Fibroblast of gingiva (primary cell): ENCODE measurements around the gene MRPL45.
"Not testable (repeated sequence)": the region's sequence is repeated elsewhere in the genome, so short reads cannot be mapped to it uniquely, and the experiment has no call there.

Experiments used
- DNase-seq: peaks from one replicate; pipeline ENCODE4 v3.0.0-alpha.2; 2011; ENCODE audit warnings: low read depth

Gene MRPL45

GRCh38 chr17:38296834-38297517, at the start of gene MRPL45:
TSS of gene MRPL45 (plus strand) at chr17:38297168. CDS start at chr17:38297184, 16 bp downstream.
- DNase-seq: peak; percentile 98

DNA sequence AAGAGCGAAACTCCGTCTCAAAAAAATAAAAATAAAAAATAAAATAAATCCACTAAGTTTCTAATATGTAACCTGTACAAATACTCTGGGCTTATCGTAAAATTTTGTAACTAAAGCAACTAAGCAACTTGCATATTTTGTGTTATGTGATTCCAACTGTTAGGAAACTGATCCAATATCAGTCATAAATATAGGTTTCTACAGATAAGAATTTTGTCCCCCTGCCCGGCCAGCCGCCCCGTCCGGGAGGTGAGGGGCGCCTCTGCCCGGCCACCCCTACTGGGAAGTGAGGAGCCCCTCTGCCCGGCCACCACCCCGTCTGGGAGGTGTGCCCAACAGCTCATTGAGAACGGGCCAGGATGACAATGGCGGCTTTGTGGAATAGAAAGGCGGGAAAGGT, 43.8 kb upstream of the MRPL45 start:
- DNase-seq: not testable (repeated sequence)

DNA sequence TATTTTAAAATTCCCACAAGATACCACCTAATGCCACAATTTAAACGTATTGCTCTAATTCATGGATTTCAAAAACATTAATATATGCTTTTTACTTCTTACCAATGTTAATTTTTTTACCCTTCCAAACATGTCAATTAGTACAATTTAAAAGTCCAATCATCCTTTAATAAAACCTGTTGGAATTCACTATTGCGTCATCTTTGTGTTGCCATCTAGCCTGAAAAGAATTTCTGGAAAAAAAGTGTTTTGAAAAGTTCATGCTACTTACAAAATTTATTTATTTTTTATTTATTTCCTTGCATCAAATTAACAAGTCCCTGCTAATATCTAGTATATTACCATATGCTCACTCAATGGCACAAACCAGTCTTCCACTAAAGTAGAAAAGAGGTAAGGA, 42.6 kb upstream of the MRPL45 start:
- not testable (repeated sequence) for DNase-seq

DNA sequence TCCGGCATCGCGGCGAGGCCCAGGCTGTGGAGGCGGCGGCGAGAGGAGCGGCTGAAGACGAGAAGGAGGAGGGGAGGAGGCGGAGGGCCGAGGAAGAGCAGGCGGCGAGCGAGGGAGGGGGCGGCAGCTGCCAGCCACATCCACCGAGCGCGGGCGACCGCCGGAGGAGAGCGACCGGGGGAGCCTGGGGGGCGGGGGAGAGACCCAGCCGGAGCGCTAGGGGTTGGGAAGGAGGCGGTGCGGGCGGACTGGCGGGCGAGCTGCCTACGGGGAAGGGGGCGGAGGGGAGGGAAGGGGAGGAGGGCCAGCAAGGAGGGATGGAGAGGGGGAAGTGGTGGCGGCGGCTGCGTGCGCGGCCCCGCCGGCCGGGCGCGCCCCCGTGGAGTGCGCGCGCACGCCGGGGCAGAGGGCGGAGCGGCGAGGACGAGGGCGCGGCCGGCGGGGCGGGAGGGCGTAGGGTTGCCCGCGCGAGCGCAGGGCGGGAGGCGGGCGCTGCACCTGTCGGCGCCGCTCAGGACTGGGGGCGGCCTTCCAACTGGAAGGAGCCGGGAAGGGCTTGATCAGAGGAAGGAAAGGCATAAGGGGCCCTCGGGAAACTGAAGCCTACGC, 39.9 kb upstream of the MRPL45 start:
- peak; percentile 84 for DNase-seq

DNA sequence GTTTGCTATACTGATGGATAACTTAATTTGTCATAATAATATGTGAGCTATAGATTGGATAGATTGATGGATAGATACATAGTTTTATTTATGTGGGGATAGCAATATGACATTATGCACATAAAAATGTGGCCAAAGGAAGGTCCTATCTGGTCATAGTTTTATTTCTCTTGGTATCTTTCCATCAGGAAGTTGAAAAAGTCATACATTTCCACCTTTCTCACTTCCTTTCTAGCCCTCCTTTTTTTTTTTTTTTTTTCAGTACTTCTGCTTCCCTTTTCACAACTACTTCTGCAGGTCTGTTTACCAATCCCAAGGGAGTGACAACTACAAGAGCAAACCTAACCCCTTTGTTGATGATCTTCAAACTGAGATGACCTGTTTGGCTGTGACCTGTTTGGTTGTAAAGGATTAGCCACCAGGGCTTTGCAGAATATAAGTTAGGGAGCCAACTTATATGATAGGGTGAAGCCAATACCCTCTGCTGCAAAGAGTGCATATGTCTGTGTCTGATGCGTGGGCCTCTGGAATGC, 30.9 kb upstream of the MRPL45 start:
- not testable (repeated sequence) for DNase-seq

- not testable (repeated sequence) for DNase-seq
These were observed 30.4 kb upstream of the MRPL45 start for GRCh38 chr17:38266571-38266970.

GRCh38 chr17:38268138-38268537, 28.8 kb upstream of the MRPL45 start:
- not testable (repeated sequence) for DNase-seq

DNA sequence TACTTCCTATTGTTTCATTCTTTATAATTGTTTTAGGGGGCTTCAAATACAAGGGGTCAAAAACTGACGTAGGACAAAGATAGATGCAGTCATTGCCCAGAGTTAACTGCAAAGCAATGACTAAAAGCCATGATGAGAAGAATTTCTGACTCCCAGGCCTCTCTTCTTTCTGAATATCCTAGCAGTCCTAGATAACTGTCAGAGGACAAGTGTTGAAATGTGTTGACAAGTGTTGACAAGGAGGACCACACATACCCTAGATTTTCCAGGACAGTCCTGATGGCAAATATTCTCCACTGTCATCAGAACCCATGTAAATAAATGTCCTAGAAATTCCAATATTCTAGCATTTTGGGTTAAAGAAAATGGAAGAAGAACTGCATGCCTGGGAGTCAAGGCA, 27.9 kb upstream of the MRPL45 start:
- DNase-seq: not testable (repeated sequence)

GRCh38 chr17:38269552-38269951, 27.4 kb upstream of the MRPL45 start:
- DNase-seq: not testable (repeated sequence)

DNA sequence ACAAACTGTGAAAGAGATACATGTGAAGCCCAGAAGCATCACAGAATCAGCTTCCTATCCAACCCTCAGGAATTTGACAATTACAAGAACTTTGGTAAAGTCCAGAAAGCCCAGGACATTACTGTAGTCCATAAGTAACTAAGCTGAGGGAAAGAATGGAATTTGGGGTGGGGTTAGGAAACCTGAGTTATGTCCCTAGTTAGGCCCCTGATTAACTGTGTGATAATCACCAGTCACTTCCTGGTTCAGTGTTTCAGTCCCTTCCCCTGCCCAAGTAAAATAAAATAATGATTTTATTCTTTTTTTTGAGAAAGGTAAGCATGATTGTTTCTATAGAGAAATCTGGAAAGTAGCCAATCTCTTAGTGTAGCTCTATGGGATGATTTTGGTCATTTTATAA, 11.0 kb upstream of the MRPL45 start:
- DNase-seq: not testable (repeated sequence)

- peak; percentile 53 for DNase-seq
These were observed 10.4 kb upstream of the MRPL45 start for GRCh38 chr17:38286501-38287091.

- DNase-seq: peak; percentile 8
These were observed 8.6 kb upstream of the MRPL45 start for GRCh38 chr17:38288217-38288827.

- DNase-seq: not testable (repeated sequence)
These were observed 7.2 kb upstream of the MRPL45 start for GRCh38 chr17:38289760-38290159.

- DNase-seq: not testable (repeated sequence)
These were observed 1.2 kb upstream of the MRPL45 start for GRCh38 chr17:38295602-38296365.

DNA sequence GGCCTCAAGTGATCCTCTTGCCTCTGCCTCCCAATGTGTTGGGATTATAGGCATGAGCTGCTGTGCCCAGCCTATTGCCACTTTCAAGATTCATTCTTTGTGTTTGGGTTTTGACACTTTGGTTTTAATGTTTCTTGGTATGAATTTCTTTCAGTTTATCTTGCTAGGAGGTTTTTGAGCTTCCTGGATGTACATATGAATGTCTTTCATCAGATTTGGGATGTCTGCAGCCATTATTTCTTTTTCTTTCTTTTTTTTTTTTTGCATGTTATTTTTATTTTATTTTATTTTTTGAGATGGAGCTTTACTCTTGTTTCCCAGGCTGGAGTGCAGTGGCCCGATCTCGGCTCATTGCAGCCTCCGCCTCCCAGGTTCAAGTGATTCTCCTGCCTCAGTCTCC, 18.5 kb downstream of the MRPL45 start:
- no peak for DNase-seq

GRCh38 chr17:38317081-38317480, 20.1 kb downstream of the MRPL45 start:
- DNase-seq: no peak

GRCh38 chr17:38320482-38320881, 23.5 kb downstream of the MRPL45 start:
- no peak for DNase-seq

- no peak for DNase-seq
These were observed 25.3 kb downstream of the MRPL45 start for GRCh38 chr17:38322156-38322779.

DNA sequence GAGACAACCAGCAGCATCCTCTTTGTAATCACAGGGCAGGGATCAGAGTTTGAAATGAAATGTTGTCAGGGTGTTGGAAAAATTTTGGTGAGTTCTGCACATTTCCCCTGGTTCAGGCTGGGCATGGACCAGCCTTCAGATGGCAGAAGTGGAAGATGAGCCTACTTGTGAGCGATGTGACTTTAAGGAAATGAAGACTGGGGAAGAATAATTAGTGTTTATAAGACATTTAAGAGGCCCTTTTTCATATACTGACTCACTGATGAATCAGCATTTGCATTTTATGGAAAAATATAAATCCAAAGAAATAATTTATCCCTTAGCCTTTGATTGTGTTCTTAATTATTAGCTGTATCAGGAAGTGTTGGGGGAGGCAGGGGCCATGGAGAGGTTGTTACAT, 25.9 kb downstream of the MRPL45 start:
- no peak for DNase-seq

DNA sequence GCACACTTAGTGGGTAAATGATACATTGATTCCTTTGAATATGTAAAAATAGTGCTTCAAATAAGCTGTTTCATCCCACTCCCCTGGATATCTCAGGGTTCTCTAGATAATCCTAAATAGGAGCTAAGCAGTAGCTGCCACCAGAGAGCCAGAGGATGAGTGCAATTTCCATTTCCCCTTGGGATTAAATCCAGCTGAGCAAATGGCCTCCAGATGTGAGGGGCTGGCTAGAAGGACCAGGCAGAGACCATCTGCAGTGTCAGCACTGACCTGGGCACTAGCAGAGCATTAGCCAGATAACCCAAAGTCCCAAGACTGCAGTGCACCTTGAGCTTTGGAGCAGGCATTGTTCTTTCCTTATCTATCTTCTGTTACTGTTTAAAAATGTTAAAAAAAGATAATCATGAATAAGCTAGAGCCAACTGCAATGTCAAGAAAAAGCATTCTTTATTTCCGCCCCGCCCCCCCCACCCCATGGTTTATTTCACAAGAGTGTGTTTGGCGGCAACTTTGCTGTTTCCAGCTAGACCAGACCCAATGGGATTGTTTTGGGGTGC, 27.3 kb downstream of the MRPL45 start:
- DNase-seq: peak; percentile 26

- no peak for DNase-seq
These were observed 27.8 kb downstream of the MRPL45 start for GRCh38 chr17:38324772-38325171.
